MCF 10A (cell line): ENCODE measurements around the gene LARP4B. TPM values are rescaled to one million over a fixed set of nuclear protein-coding genes. Genes with fewer than 3 reads are reported as not detected.
A peak's percentile ranks its signal among the peaks of the same experiment; 100 is the strongest.

Source experiments
- BruUV-seq: library from RNA; stranded (reverse); fragments of 400-500 nt; replicated peaks from 2 replicates; lab custom pipeline; 2021; lab: Mats Ljungman, UMichigan
- CTCF ChIA-PET: fragments of 300-600 bp; sonication (Branson Sonifier 250); formaldehyde crosslinking; extraction: SDS; loops from one replicate; lab custom pipeline; 2021; ENCODE audit warnings: antibody characterized with exemption, inconsistent platforms; lab: Yijun Ruan, JAX
- POLR2A ChIA-PET: fragments of 300-600, 350-650 bp; sonication (Branson Sonifier 250); formaldehyde crosslinking; extraction: SDS; loops from one replicate; lab custom pipeline; 2020; ENCODE audit warnings: antibody characterized with exemption, inconsistent platforms; lab: Yijun Ruan, JAX
- DNase-seq: peaks from one replicate; pipeline ENCODE4 v3.0.0-alpha.2; 2018; ENCODE audit not compliant: unreplicated experiment
- H3K27ac Mint-ChIP-seq: one replicate; pipeline ENCODE4 v1.8.0; 2022; ENCODE audit warnings: mild to moderate bottlenecking, low read depth, mixed read lengths; ENCODE audit not compliant: unreplicated experiment
- H3K27me3 Mint-ChIP-seq: one replicate; pipeline ENCODE4 v1.8.0; 2022; ENCODE audit warnings: mixed read lengths; ENCODE audit not compliant: insufficient read depth, unreplicated experiment
- H3K36me3 Mint-ChIP-seq: one replicate; pipeline ENCODE4 v1.8.0; 2022; ENCODE audit warnings: mild to moderate bottlenecking, moderate library complexity, mixed read lengths; ENCODE audit not compliant: insufficient read depth, unreplicated experiment
- H3K4me1 Mint-ChIP-seq: one replicate; pipeline ENCODE4 v1.8.0; 2022; ENCODE audit warnings: mixed read lengths; ENCODE audit not compliant: insufficient read depth, unreplicated experiment
- H3K4me3 Mint-ChIP-seq: one replicate; pipeline ENCODE4 v1.8.0; 2022; ENCODE audit warnings: mild to moderate bottlenecking, moderate library complexity, mixed read lengths; ENCODE audit not compliant: unreplicated experiment
- H3K9me3 Mint-ChIP-seq: one replicate; pipeline ENCODE4 v1.8.0; 2022; ENCODE audit warnings: mixed read lengths; ENCODE audit not compliant: unreplicated experiment
- CTCF ChIP-seq: fragments of 200-600 bp; IDR thresholded peaks from one replicate; pipeline ENCODE4 v1.8.0; 2022; ENCODE audit warnings: antibody characterized with exemption, mild to moderate bottlenecking; ENCODE audit not compliant: unreplicated experiment
- intact Hi-C: fragments of 100-400 bp; cut with micrococcal nuclease; formaldehyde crosslinking; loops from 2 replicates; pipeline ENCODE4 v1.14.1; 2022
- total RNA-seq: library from RNA; stranded (reverse); gene quantifications from 2 replicates; pipeline ENCODE4 v1.2.3, GENCODE V29; 2022

Gene LARP4B
- total RNA-seq, 1 experiment from 2014 or later = 131 TPM

DNA sequence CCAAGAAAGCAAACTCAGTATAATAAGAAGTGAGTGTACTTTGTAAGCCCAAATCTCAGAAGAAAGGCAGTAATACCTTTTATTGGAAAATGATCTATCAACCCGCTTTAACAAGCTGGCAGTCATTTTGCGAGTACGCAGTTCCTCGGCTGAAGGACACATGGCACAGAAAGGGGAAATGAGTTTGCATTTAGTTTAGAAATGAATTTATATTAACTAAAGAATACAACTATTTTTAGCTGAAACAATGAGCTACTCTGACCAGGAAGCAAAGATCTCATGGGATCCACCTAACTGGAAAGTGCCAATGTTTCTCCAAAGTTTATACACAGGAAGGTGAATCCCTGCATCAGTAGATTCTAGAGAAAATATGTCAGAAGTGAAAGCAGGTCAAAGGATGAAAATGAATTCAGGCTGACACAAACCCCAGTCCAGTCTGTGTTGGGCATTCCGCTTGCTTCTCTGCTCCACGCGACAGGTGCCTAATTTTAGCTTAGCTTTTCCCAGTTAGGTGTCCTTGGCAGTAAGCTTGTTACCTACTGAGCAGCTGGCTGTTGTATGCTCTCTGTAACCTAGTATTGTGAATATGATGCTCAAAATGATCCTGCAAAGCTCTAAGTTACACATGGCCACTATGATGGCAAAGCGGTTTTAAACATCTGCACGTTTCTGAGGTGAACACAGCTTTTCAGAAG, 112.8 kb downstream of the LARP4B start:
- Mint-ChIP-seq H3K36me3 (peaks cover 74% of the 10 kb centered on the region), H3K27ac (peak overlapping the region; percentile 49), H3K4me1 (no peaks in the 10 kb centered on the region), H3K27me3 (no peaks in the 10 kb centered on the region), H3K4me3 (no peak overlapping the region), H3K9me3 (no peaks in the 10 kb centered on the region)
- POLR2A ChIA-PET = interaction anchor here (0.6 to 0.7 kb wide), 2 partner anchors 35 to 72 kb away, joined by 3 read pairs; no protein-coding TSS in a partner anchor
- intact Hi-C loops = no loop called here
- DNase-seq = no peak
- no peak for TF ChIP-seq CTCF
- no TSS peak for BruUV-seq
- CTCF ChIA-PET = no interaction called here

- Mint-ChIP-seq H3K4me1 (no peaks in the 10 kb centered on the region), H3K27me3 (no peaks in the 10 kb centered on the region), H3K36me3 (peaks cover 74% of the 10 kb centered on the region), H3K27ac (no peak overlapping the region), H3K4me3 (no peak overlapping the region), H3K9me3 (no peaks in the 10 kb centered on the region)
- ChIA-PET CTCF (no interaction called here), POLR2A (interaction anchor here (0.6 kb wide), 1 partner anchor 294 kb away, joined by 3 read pairs; no protein-coding TSS in a partner anchor)
- no peak for TF ChIP-seq CTCF
- BruUV-seq = no TSS peak
- intact Hi-C loops = no loop called here
- no peak for DNase-seq
These were observed 113.5 kb downstream of the LARP4B start for GRCh38 chr10:818010-818409.

- Mint-ChIP-seq H3K27me3 (no peaks in the 10 kb centered on the region), H3K27ac (no peak overlapping the region), H3K36me3 (peaks cover 74% of the 10 kb centered on the region), H3K4me3 (no peak overlapping the region), H3K9me3 (no peaks in the 10 kb centered on the region), H3K4me1 (no peaks in the 10 kb centered on the region)
- intact Hi-C loops = no loop called here
- ChIA-PET POLR2A (interaction anchor here (0.6 kb wide), 1 partner anchor 293 kb away, joined by 3 read pairs; no protein-coding TSS in a partner anchor), CTCF (no interaction called here)
- DNase-seq = no peak
- no peak for TF ChIP-seq CTCF
- BruUV-seq = no TSS peak
These were observed 114.1 kb downstream of the LARP4B start for GRCh38 chr10:817371-817770.

DNA sequence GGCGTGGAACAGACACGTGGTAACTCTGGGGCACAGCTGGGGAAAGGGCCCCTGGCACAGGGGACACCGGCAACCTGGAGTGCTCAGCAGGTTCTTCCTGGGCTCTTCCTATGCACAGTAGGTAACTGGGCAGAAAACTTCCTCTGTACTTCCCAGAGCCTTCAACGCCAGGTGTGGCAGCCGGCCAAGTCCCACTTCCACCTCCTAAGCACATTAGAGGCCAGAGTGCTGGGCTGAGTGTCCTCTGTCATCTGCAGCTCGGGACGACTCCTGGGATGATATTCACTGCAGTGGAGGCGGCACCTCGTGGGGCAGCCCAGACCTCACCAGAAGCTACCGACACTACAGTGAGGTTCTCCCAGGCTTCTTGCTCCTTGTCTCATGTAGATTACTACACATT, 114.5 kb downstream of the LARP4B start:
- DNase-seq = no peak
- BruUV-seq = no TSS peak
- H3K27ac Mint-ChIP-seq = no peak overlapping the region
- ChIA-PET CTCF (no interaction called here), POLR2A (no interaction called here)
- intact Hi-C loops = no loop called here
- peaks cover 74% of the 10 kb centered on the region for H3K36me3 Mint-ChIP-seq
- no peak for TF ChIP-seq CTCF
- H3K4me3 Mint-ChIP-seq = no peak overlapping the region
- H3K9me3 Mint-ChIP-seq = no peaks in the 10 kb centered on the region
- no peaks in the 10 kb centered on the region for H3K27me3 Mint-ChIP-seq
- no peaks in the 10 kb centered on the region for H3K4me1 Mint-ChIP-seq
